ENCODE results near the gene WDR74.

Gene WDR74

DNA sequence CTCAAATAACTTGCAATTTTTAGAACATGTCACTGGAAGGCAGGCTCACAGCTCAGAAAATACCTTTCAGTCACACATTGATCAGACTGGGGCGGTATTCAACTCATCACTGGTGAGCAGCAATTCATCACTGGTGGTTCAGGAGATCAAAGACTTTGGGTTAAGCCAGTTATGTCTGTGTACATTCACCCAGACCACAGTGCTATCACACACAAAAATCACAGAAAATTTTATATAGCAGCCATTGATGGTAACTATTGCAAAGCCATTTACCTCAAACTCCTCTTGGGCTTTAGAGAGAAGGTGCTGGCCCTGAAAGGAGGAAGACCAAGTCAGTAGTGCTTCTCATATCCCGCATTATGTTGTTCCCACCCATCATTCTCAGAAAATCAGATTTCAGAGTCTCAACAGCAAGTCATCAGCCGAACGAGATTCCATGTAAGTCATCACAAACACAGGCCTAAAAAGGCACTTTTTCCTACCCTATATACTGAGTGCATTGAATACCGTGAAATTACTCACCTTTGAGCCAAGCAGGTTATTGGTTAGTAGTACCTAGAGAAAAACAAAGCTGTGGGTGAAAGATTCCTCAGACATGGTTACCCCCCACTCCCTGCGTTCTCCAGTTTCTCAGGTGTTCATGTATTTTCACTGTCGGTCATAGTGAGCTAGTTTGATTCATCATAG is 14.0 kb upstream of the WDR74 start:
- TF ChIP-seq GATA2 (IDR thresholded peaks at IDR 0.05; ENCODE audit: low read depth, low read length) (no peak), GATA3 (IDR thresholded peaks at IDR 0.05; ENCODE audit: low read depth, low read length) (no peak)

DNA sequence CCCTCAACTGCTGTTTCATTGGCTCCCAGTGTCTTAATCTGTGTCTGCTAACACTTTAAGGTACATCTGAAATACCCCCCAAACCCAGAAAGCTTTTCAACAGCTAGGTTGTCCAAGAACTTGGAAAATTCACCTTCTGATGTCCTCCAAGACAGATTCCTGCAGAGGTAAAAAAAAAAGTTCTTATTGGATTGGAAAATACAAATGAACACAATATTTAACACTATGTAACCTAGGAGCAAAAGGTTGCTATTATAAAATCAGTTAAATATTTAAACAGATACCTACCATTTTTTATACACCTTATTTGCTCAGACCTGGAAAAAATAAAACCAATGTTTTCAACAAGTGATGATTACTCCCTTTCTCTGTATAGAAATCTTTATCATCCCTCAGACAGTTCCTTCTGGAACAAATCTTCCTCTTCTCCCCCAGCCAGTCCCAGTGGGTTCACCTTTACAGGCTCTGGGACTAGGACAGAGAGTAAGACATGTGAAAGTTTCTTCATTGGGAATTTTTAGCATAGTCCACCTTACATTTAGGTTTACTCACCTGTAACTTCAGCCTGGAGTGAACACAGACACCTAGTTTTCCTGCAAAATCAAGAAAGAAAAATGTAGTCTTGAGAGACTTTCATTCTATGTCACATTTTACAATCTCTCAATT is 13.3 kb upstream of the WDR74 start:
- TF ChIP-seq GATA2 (IDR thresholded peaks at IDR 0.05; ENCODE audit: low read depth, low read length) = no peak
- no peak for TF ChIP-seq GATA3 (IDR thresholded peaks at IDR 0.05; ENCODE audit: low read depth, low read length)

DNA sequence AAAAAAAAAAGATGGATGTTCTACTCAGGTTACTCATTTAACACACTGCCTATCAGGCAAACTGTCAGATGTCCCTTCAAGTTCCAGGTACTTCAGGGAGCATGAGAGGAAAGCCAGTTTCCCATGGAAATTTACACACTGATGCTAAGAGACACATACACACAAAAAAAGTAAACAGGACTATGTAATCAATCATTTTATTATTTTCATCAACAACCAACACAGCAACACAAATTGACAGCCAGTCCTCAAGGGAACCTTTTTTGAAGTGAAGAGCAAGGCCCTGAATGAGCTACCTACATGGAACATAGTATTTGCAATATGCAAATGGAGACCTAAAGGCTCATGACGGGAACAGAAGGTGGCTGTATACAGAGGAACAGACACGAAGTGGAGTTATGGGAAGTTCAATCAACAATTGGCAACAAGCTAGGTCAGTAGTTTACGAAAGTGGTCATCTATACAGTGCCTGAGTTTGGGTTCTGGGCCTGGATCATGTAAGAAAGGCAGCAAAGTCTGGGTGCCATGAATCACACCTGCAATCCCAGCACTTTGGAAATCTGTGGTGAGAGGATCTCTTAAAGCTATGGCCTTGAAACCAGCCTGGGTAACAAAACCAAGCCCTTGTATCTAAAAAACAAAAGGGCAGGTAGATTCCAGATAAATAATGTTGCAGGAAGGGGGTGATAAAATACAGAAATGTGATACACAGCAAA is 12.6 kb upstream of the WDR74 start:
- TF ChIP-seq GATA3 (IDR thresholded peaks at IDR 0.05; ENCODE audit: low read depth, low read length) = no peak

DNA sequence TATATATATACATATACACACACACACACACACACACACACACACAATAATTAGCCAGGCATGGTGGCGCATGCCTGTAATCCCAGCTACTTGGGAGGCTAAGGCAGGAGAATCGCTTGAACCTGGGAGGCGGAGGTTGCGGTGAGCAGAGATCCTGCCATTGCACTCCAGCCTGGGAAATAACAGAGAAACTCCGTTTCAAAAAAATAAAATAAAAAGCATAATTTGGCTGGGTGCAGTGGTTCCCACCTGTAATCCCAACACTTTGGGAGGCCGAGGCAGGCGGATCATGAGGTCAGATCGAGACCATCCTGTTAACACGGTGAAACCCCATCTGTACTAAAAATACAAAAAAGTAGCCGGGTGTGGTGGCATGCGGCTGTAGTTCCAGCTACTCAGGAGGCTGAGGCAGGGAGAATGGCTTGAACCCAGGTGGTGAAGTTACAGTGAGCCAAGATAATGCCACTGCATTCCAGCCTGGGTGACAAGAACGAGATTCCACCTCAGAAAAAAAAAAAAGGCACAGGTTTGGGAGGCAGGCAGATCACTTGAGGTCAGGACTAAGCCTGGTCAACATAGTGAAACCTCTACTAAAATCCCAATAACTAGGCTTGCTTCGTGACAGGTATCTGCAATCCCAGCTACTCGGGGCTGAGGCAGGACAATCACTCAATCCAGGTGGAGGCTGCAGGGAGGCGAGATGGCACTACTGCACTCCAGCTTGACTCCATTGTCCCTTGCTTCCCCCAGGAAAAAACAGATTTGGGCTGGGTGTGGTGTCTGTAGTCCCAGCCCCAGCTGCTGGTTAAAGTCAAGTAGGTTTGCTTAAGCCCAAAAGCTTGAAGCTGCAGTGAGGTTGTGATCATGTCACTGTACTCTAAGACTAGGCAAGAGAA is 11.8 kb upstream of the WDR74 start:
- TF ChIP-seq GATA2 (IDR thresholded peaks at IDR 0.05; ENCODE audit: low read depth, low read length) (no peak), GATA3 (IDR thresholded peaks at IDR 0.05; ENCODE audit: low read depth, low read length) (no peak)

DNA sequence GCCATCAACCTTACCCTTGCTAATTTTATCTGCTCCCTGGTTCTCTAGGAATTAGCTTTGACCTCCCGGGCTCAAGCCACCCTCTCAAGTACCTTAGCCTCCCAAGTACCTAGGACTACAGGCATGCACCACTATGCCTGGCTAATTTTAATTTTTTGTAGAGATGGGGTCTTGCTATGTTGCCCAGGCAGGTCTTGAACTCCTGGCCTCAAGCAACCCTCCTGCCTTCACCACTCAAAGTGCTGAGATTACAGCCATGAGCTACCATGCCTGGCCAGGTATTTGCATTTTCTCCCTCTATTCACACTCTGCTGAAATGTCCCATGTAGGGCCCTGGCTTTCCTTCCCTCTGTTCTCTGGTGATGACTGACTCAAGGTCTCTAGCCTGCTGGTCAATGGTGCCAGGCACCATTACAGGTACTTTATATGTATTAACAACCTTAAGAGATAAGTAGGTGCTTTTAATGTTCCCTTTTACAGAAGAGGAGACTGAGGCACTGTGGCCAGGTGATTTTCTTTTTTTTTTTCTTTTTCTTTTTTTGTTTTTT is 8.5 kb upstream of the WDR74 start:
- TF ChIP-seq GATA3 (IDR thresholded peaks at IDR 0.05; ENCODE audit: low read depth, low read length) = no peak
- no peak for TF ChIP-seq GATA2 (IDR thresholded peaks at IDR 0.05; ENCODE audit: low read depth, low read length)

DNA sequence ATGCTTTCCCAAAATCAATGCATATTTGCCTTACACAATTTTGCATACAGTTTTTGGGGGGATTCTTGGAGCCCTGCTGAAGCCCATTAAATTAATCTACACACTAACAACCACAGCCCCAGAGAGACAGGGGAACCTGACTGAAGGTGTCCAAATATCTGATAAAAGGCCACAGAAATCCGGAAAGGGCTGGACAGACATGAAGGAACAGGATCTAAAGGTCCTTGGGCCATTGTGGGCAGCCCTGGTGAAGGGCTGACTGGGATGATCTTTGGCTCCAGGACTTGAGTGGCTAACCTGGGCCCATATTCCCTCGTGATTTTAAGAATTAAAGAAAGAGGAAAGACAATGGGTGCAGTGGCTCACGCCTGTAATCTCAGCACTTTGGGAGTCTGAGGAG is 6.8 kb upstream of the WDR74 start:
- TF ChIP-seq GATA3 (IDR thresholded peaks at IDR 0.05; ENCODE audit: low read depth, low read length) (no peak), GATA2 (IDR thresholded peaks at IDR 0.05; ENCODE audit: low read depth, low read length) (no peak)

DNA sequence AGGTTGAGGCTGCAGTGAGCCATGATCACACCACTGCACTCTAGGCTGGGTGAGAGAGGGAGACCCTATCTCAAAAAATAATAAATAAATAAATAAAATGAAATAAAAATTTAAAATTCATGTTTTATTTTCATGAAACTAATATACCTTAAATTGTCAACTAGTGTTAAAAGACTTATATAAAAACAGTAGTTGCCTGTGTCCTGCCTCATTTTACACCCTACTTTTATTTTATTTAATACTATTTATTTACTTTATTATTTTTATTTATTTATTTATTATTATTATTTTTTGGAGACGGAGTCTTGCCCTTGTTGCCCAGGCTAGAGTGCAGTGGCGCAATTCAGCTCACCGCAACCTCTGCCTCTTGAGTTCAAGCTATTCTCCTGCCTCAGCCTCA is 4.8 kb upstream of the WDR74 start:
- TF ChIP-seq GATA2 (IDR thresholded peaks at IDR 0.05; ENCODE audit: low read depth, low read length) (no peak), GATA3 (IDR thresholded peaks at IDR 0.05; ENCODE audit: low read depth, low read length) (no peak)

DNA sequence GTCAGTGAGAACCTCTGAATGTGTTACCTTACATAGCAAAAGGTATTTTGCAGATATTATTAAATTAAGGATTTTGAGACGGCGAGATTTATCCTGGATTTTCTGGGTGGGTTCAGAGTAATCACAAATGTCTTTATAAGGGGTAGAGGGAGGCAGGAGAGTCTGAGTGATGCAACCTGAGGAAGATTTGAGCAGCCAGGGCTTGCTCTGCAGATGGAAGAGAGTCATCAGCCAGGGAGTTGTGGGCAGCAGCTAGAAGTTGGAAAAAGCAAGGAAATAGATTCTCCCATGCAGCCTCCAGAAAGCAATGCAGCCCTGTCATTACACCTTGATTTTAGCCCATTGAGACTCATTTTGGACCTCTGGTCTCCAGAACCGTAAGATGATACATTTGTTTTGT is 4.1 kb upstream of the WDR74 start:
- no peak for TF ChIP-seq GATA3 (IDR thresholded peaks at IDR 0.05; ENCODE audit: low read depth, low read length)
- TF ChIP-seq GATA2 (IDR thresholded peaks at IDR 0.05; ENCODE audit: low read depth, low read length) = no peak

DNA sequence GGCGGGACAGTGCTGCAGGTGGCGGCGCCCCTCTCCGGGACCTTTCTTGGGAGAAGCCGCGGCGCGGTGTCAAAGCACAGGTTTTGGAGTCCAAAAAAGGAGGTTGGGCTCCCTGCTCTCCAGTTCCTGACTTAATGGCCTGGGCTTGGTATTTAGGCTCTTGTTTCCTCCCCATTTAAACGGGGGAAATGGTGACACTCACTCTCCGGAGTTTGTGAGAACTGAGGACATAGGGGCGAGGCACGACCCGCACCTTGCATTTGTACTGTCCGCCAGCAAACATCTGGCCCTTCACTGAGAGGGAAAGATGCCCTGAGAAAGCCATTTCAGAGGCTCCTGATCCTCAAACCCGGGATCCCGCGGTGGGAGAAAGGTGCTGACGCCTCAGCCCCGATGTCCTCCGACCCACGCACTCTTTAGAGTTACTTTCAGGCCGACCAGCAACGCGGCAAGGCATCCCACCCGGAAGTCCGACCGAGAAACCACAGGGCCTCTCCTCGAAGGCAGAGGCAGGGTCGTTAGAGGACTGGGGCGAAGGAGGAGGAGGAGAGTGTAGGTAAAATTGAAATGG is 2.9 kb upstream of the WDR74 start:
- TF ChIP-seq GATA3 (IDR thresholded peaks at IDR 0.05; ENCODE audit: low read depth, low read length) (no peak), GATA2 (IDR thresholded peaks at IDR 0.05; ENCODE audit: low read depth, low read length) (no peak)

DNA sequence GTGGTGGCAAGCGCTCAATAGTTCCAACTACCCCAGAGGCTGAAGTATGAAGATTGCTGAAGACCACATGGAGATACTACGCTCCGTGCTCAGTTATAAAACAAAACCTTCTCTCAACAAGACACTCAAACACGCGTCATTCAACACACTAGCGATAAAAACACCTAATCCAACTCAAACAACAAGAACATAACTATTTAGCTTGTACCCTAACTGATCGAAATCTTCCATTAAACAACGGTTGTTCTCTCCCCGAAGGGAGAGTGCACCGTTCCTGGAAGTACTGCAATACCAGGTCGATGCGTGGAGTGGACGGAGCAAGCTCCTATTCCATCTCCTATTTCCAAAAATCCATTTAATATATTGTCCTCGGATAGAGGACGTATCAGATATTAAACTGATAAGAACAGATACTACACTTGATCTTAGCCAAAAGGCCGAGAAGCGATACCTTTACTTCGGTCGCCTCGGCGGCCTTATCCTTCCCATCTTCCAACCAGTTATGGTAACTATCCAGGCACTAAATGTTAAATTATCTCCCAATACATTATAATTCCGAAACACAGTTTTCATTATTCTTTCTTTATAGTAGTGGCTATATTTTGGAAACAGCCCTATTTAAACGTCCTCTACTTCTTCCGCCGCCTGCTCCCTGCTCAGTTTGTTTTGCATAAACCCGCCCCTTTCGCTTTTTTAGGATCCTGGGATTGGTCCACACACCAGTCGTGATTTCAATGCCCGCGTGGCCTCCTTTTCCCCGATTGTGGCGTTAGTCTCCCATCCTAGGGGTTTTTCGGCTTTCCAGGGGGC is 2.2 kb upstream of the WDR74 start:
- TF ChIP-seq GATA2 (IDR thresholded peaks at IDR 0.05; ENCODE audit: low read depth, low read length) (peak; percentile 90), GATA3 (IDR thresholded peaks at IDR 0.05; ENCODE audit: low read depth, low read length) (no peak)

DNA sequence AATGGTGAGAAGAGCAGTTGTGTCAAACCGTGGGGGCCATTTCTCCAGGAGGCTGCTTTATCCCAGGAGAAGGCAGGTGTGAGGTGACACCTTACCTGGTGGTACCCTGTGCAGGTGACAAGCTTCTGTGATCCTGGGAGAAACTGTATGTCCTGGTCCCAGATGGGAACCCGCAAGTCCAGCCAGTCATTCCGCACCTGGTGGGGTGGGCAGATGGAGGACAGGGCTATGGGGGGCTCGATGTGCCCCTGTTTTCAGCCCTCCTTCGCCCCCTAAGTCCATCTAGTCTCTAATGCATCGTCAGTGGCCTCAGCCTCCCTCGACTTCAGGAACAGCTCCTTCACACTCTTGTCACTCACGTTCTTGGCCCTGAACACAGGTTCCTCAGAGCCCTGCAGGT is 4.1 kb downstream of the WDR74 start:
- TF ChIP-seq GATA2 (IDR thresholded peaks at IDR 0.05; ENCODE audit: low read depth, low read length) = no peak
- no peak for TF ChIP-seq GATA3 (IDR thresholded peaks at IDR 0.05; ENCODE audit: low read depth, low read length)

DNA sequence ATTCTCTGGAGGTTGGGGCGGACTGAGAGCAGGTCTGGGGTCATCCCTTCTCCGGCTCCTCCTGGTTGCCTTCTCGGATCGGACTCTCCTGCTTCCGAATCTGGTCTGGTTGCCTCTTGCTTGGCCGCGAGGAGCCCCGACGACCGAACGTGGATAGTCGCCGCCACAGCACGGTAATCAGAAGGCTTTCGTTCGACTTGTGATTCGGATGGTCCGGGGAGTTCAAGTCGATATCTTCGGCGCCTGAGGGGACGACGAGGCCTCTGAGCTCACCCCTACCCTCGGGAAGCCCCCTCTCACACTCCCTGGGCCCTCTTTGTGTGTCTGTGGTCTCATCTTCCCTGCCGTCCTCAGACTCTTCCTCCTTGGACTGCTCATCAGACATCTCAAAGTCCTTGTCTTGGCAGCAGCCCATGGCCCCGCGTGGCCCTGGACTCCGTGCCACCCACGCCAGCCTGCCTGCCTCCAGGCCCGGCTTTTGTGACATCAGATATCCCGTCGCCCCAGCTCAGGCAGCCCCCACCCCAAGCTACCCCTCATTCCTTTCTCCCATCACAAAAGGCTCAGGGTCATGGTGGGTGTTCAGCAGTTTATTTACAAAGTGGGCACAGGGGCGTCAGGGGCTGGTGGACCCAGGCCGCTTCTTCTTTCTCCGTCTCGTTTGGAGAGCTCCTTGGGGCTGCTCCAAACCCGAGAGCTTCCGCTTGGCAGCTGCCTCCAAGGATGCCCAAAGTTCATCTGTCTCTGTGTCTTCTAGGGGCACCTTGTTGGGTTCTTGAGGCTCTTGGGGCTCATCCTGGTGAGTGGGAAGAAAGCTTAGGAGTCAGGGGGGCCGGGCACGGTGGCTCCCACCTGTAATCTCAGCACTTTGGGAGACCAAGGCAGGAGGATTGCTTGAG is 6.8 kb downstream of the WDR74 start, which contains the start of gene TEX54:
Gene TEX54, minus strand, starts transcription at position 506 of the 899 bp plus-strand sequence.
- TF ChIP-seq GATA3 (IDR thresholded peaks at IDR 0.05; ENCODE audit: low read depth, low read length) (no peak), GATA2 (IDR thresholded peaks at IDR 0.05; ENCODE audit: low read depth, low read length) (no peak)
